SK-N-SH treated with all-trans-retinoic acid at 6 μM for 48 hours (cell line): Measurements from ENCODE around the gene AHRR.

Source experiments
- ATAC-seq: fragments of 200-7000 bp; cut with Tn5 transposase; 3 replicates; pipeline ENCODE4 v1.9.1; 2020; ENCODE audit warnings: mild to moderate bottlenecking, moderate library complexity
- ARNTL ChIP-seq: fragments of 450-650 bp; formaldehyde crosslinking; IDR thresholded peaks from 2 replicates; pipeline ENCODE4 v1.5.0; 2020; ENCODE audit warnings: low read depth, mild to moderate bottlenecking, moderate library complexity, borderline replicate concordance
- BACH2 ChIP-seq: fragments of 250-450 bp; sonication (Bioruptor Pico); IDR thresholded peaks from 2 replicates; pipeline ENCODE4 v1.9.0; 2021; ENCODE audit warnings: mild to moderate bottlenecking, borderline replicate concordance
- CREB5 ChIP-seq: fragments of 250-450 bp; sonication (Bioruptor Pico); IDR thresholded peaks from 2 replicates; pipeline ENCODE4 v1.5.1; 2020; ENCODE audit warnings: low read depth, mild to moderate bottlenecking, moderate library complexity
- CSDC2 ChIP-seq: fragments of 250-450 bp; sonication (Bioruptor Pico); IDR thresholded peaks from 2 replicates; pipeline ENCODE4 v1.5.0; 2020; ENCODE audit warnings: mild to moderate bottlenecking, moderate library complexity
- CSRNP3 ChIP-seq: fragments of 250-450 bp; sonication (Bioruptor Pico); IDR thresholded peaks from 2 replicates; pipeline ENCODE4 v1.5.1; 2021; ENCODE audit warnings: mild to moderate bottlenecking, moderate library complexity
- ESRRG ChIP-seq: fragments of 250-450 bp; sonication (Bioruptor Pico); IDR thresholded peaks from 2 replicates; pipeline ENCODE4 v1.6.1; 2021; ENCODE audit warnings: mild to moderate bottlenecking
- ISL1 ChIP-seq: fragments of 250-450 bp; sonication (Bioruptor Pico); IDR thresholded peaks from 2 replicates; pipeline ENCODE4 v2.1.2; 2022; ENCODE audit warnings: mild to moderate bottlenecking, moderate library complexity
- OSR1 ChIP-seq: fragments of 250-450 bp; sonication (Bioruptor Pico); IDR thresholded peaks from 2 replicates; pipeline ENCODE4 v1.8.0; 2022; ENCODE audit warnings: moderate library complexity, mild to moderate bottlenecking, inconsistent platforms
- PATZ1 ChIP-seq: fragments of 250-450 bp; sonication (Bioruptor Pico); IDR thresholded peaks from 2 replicates; pipeline ENCODE4 v1.8.0; 2020; ENCODE audit warnings: mild to moderate bottlenecking, moderate library complexity, borderline replicate concordance
- POU6F1 ChIP-seq: fragments of 250-450 bp; sonication (Bioruptor Pico); IDR thresholded peaks from 2 replicates; pipeline ENCODE4 v1.8.0; 2021; ENCODE audit warnings: low read depth, mild to moderate bottlenecking, moderate library complexity, borderline replicate concordance
- PPARA ChIP-seq: fragments of 250-450 bp; sonication (Bioruptor Pico); IDR thresholded peaks from 2 replicates; pipeline ENCODE4 v1.5.0; 2020; ENCODE audit warnings: mild to moderate bottlenecking, borderline replicate concordance
- RARB ChIP-seq: fragments of 250-450 bp; sonication (Bioruptor Pico); IDR thresholded peaks from 2 replicates; pipeline ENCODE4 v1.8.0; 2021; ENCODE audit warnings: mild to moderate bottlenecking, moderate library complexity
- SNAI2 ChIP-seq: fragments of 250-450 bp; sonication (Bioruptor Pico); IDR thresholded peaks from 2 replicates; pipeline ENCODE4 v1.5.0; 2020; ENCODE audit warnings: mild to moderate bottlenecking, moderate library complexity
- TCF4 ChIP-seq: fragments of 250-450 bp; sonication (Bioruptor Pico); IDR thresholded peaks from 2 replicates; pipeline ENCODE4 v1.8.0; 2021; ENCODE audit warnings: mild to moderate bottlenecking, moderate library complexity, borderline replicate concordance
- TOX ChIP-seq: fragments of 250-450 bp; sonication (Bioruptor Pico); IDR thresholded peaks from 2 replicates; pipeline ENCODE4 v1.8.0; 2021; ENCODE audit warnings: mild to moderate bottlenecking, moderate library complexity, borderline replicate concordance
- TSHZ2 ChIP-seq: fragments of 250-450 bp; sonication (Bioruptor Pico); IDR thresholded peaks from 2 replicates; pipeline ENCODE4 v1.5.0; 2020; ENCODE audit warnings: mild to moderate bottlenecking, moderate library complexity
- ZC3H10 ChIP-seq: fragments of 250-450 bp; sonication (Bioruptor Pico); IDR thresholded peaks from 2 replicates; pipeline ENCODE4 v1.5.1; 2021; ENCODE audit warnings: mild to moderate bottlenecking, moderate library complexity
- ZFP30 ChIP-seq: fragments of 450-650 bp; formaldehyde crosslinking; IDR thresholded peaks from 2 replicates; pipeline ENCODE4 v1.5.0; 2022; ENCODE audit warnings: mild to moderate bottlenecking, moderate library complexity
- ZNF565 ChIP-seq: fragments of 450-650 bp; formaldehyde crosslinking; conservative IDR thresholded peaks from 2 replicates; pipeline ENCODE4 v1.5.0; 2020; ENCODE audit warnings: low read depth, mild to moderate bottlenecking, moderate library complexity
- ZNF70 ChIP-seq: fragments of 450-650 bp; formaldehyde crosslinking; IDR thresholded peaks from 2 replicates; pipeline ENCODE4 v1.5.0; 2020; ENCODE audit warnings: mild to moderate bottlenecking, moderate library complexity
- ZNF8 ChIP-seq: fragments of 450-650 bp; formaldehyde crosslinking; IDR thresholded peaks from 2 replicates; pipeline ENCODE4 v1.5.0; 2020; ENCODE audit warnings: mild to moderate bottlenecking, moderate library complexity

The AHRR gene

GRCh38 chr5:312845-313244 is 8.7 kb upstream of the AHRR start:
- ATAC-seq = no peak
- TF ChIP-seq OSR1 (CRISPR knock-in tag) = no peak
- no peak for TF ChIP-seq TOX (CRISPR knock-in tag)
- TF ChIP-seq TCF4 (CRISPR knock-in tag) = no peak
- no peak for TF ChIP-seq CSRNP3 (CRISPR knock-in tag)
- no peak for TF ChIP-seq PPARA (CRISPR knock-in tag)
- no peak for TF ChIP-seq ESRRG (CRISPR knock-in tag)
- no peak for TF ChIP-seq ZC3H10
- no peak for TF ChIP-seq ARNTL (CRISPR knock-in tag)
- no peak for TF ChIP-seq ISL1
- TF ChIP-seq CSDC2 (CRISPR knock-in tag) = no peak
- TF ChIP-seq ZFP30 (CRISPR knock-in tag) = no peak
- no peak for TF ChIP-seq ZNF70 (CRISPR knock-in tag)
- no peak for TF ChIP-seq ZNF565 (CRISPR knock-in tag)
- TF ChIP-seq BACH2 (CRISPR knock-in tag) = no peak
- no peak for TF ChIP-seq POU6F1 (CRISPR knock-in tag)
- TF ChIP-seq RARB (CRISPR knock-in tag) = no peak
- TF ChIP-seq ZNF8 (CRISPR knock-in tag) = no peak
- TF ChIP-seq SNAI2 = no peak
- TF ChIP-seq, all 23 proteins: peak for 0

GRCh38 chr5:313265-313664 is 8.2 kb upstream of the AHRR start:
- no peak for ATAC-seq
- TF ChIP-seq OSR1 (CRISPR knock-in tag) = no peak
- no peak for TF ChIP-seq CSRNP3 (CRISPR knock-in tag)
- TF ChIP-seq PPARA (CRISPR knock-in tag) = no peak
- TF ChIP-seq CREB5 (CRISPR knock-in tag) = no peak
- no peak for TF ChIP-seq PATZ1
- TF ChIP-seq RARB (CRISPR knock-in tag) = no peak
- TF ChIP-seq TSHZ2 = no peak
